Measurements from ENCODE around the gene TRIM2. TPM values are rescaled to one million over a fixed set of nuclear protein-coding genes. Genes with fewer than 3 reads are reported as not detected.

Gene TRIM2
- total RNA-seq (2021; fragmentation: NEBNext Ultra II Directional; extraction: Animal tissue kit (Norgen Biotek cat#: 25700)): 58.1 and 59.8 TPM in 2 replicates
- 30.8 and 34.0 TPM in 2 replicates for polyA plus RNA-seq (2011; rRNA removed)
- 30.1 TPM for polyA plus RNA-seq (2011; cell fraction: cytosol; rRNA removed)
- 51.4 TPM for polyA plus RNA-seq (2011; cell fraction: nucleus; rRNA removed)
- polyA plus RNA-seq (2012, experiment 1 of 2): 25.9 to 40.1 TPM (median 35.7 TPM) in 4 replicates
- polyA plus RNA-seq (2012, experiment 2 of 2): 7.1 TPM
- polyA plus RNA-seq (2013, experiment 1 of 2): 20.5 TPM
- polyA plus RNA-seq (2013, experiment 2 of 2): 17.9 TPM
- polyA minus RNA-seq (2011; rRNA and poly(A)+ RNA removed): 196 and 248 TPM in 2 replicates
- 78.7 TPM for polyA minus RNA-seq (2011; cell fraction: cytosol; rRNA and poly(A)+ RNA removed)
- 117 TPM for polyA minus RNA-seq (2011; cell fraction: nucleus; rRNA and poly(A)+ RNA removed)
- long read RNA-seq, experiment 1, full-length matches to known transcripts: 1 of 19 reads
- long read RNA-seq, experiment 1, partial matches to known transcripts: 2 of 19 reads
- long read RNA-seq, experiment 1, other reads (novel, unspliced or antisense): 16 of 19 reads
- long read RNA-seq, experiment 2, full-length matches to known transcripts: 3 of 9 reads
- long read RNA-seq, experiment 2, partial matches to known transcripts: 1 of 9 reads
- long read RNA-seq, experiment 2, other reads (novel, unspliced or antisense): 5 of 9 reads

- FAIRE-seq (peak; percentile 82), DNase-seq (ENCODE audit: low read depth in 1 of 2, low spot score in 2 of 2) (peak in 1 of 2 experiments; percentile 72)
- H2BK20ac ChIP-seq (ENCODE audit: low read length): no peak within 1 kb of the TSS; the same call in 1 of the 2 replicates
- H3K27ac ChIP-seq (ENCODE audit: low read depth, low read length): no peak within 1 kb of the TSS
- H2BK120ac ChIP-seq (replicated peaks; ENCODE audit: low read depth, low read length): peak within 1 kb of the TSS; percentile 12
- no peak within 1 kb of the TSS for H3K23ac ChIP-seq (ENCODE audit: insufficient read length)
- H3K79me2 ChIP-seq (ENCODE audit: control insufficient read depth in 1 of 2, insufficient read depth in 2 of 2, low read length in 2 of 2): peaks cover 0 to 4% of the 10 kb centered on the region in 2 experiments; a peak in 2 of 4 replicates
- H4K5ac ChIP-seq (ENCODE audit: insufficient read length, low read depth, low read length): no peak within 1 kb of the TSS
- H3K4me2 ChIP-seq (ENCODE audit: insufficient read depth in 1 of 2, low read depth in 2 of 2, low read length in 2 of 2): peak within 1 kb of the TSS; percentile 91 to 95
- H2AFZ ChIP-seq (ENCODE audit: low read length): no peak within 1 kb of the TSS
- POLR2A ChIA-PET (ENCODE audit: partially characterized antibody): interaction anchor here (0.6 to 1.8 kb wide), 8 partner anchors 18 to 123 kb away, joined by 3 to 8 read pairs (median 4); no protein-coding TSS in a partner anchor
- no peaks in the 10 kb centered on the region; a peak in 1 of 7 replicates for H3K27me3 ChIP-seq (replicated peaks in 1 of 4; ENCODE audit: control insufficient read depth in 3 of 4, extremely low read depth in 1 of 4, insufficient read depth in 3 of 4, low read length in 3 of 4)
- peak within 1 kb of the TSS; percentile 45 to 58 (median 50) for H3K4me3 ChIP-seq (ENCODE audit: extremely low read depth in 1 of 4, insufficient read depth in 2 of 4, low read depth in 3 of 4, low read length in 4 of 4)
- no peaks in the 10 kb centered on the region; the same call in 1 of the 2 replicates for H3K79me1 ChIP-seq (ENCODE audit: low read depth, low read length)
- peak within 1 kb of the TSS; percentile 61; the same call in 1 of the 2 replicates for H2BK15ac ChIP-seq (ENCODE audit: low read length)
- peak within 1 kb of the TSS; percentile 93 for H2BK12ac ChIP-seq (ENCODE audit: low read depth, low read length)
- peaks cover 9 to 31% (median 24%) of the 10 kb centered on the region in 4 experiments for H3K4me1 ChIP-seq (replicated peaks in 1 of 4; ENCODE audit: control insufficient read depth in 3 of 4, insufficient read depth in 4 of 4, low read length in 3 of 4)
- H2BK5ac ChIP-seq (ENCODE audit: low read depth, low read length): peak within 1 kb of the TSS; percentile 0; the same call in 1 of the 2 replicates
- CTCF ChIA-PET (ENCODE audit: partially characterized antibody): interaction anchor here (0.6 to 4.8 kb wide), 21 partner anchors 9 to 790 kb away, joined by 3 to 25 read pairs (median 4); no protein-coding TSS in a partner anchor
- H4K91ac ChIP-seq (replicated peaks; ENCODE audit: insufficient read length, low read length): no peak within 1 kb of the TSS
- no peak within 1 kb of the TSS for H3K4ac ChIP-seq (replicated peaks; ENCODE audit: insufficient read length, low read depth, low read length)
- peak within 1 kb of the TSS; percentile 32; the same call in 1 of the 2 replicates for H2AK5ac ChIP-seq (ENCODE audit: low read depth, low read length)
- H3K23me2 ChIP-seq (ENCODE audit: low read depth, low read length): peaks cover 11% of the 10 kb centered on the region
- no peaks in the 10 kb centered on the region for H4K20me1 ChIP-seq (replicated peaks in 1 of 2; ENCODE audit: control insufficient read depth in 1 of 2, insufficient read depth in 2 of 2, low read length in 2 of 2)
- peak within 1 kb of the TSS; percentile 16; the same call in 1 of the 2 replicates for H3K18ac ChIP-seq (ENCODE audit: extremely low read depth, low read length)
- H3K36me3 ChIP-seq (ENCODE audit: control insufficient read depth in 2 of 4, insufficient read depth in 4 of 4, low read length in 3 of 4): no peaks in the 10 kb centered on the region; a peak in 1 of 8 replicates
- peak within 1 kb of the TSS; percentile 35; the same call in 1 of the 2 replicates for H4K8ac ChIP-seq (ENCODE audit: extremely low read depth, insufficient read depth, low read length)
- no peaks in the 10 kb centered on the region for H3K9me3 ChIP-seq (ENCODE audit: insufficient read depth in 2 of 2, low read depth in 1 of 2, low read length in 1 of 2)
- 8% methylated on average over 11 of the region's 11 CpGs; no CpG with 5 or more reads in 1 of the 2 experiments for WGBS, 2 experiments (ENCODE audit: extremely low coverage in 1 of 2, insufficient coverage in 1 of 2, insufficient read length in 1 of 2, insufficient replicate concordance in 2 of 2, low coverage in 1 of 2, low lambda C conversion rate in 2 of 2, missing lambda C conversion rate in 1 of 2)
- peak within 1 kb of the TSS in 3 of 4 experiments; percentile 31 to 59 (median 36); a peak in 4 of 7 replicates for H3K9ac ChIP-seq (replicated peaks in 1 of 4; ENCODE audit: extremely low read depth in 1 of 4, low read depth in 3 of 4, low read length in 3 of 4)
- H3K14ac ChIP-seq (ENCODE audit: insufficient read length): no peak within 1 kb of the TSS
- no peak within 1 kb of the TSS for H3K56ac ChIP-seq (replicated peaks; ENCODE audit: insufficient read length, low read depth, low read length)
- TF ChIP-seq TAF1 (IDR thresholded peaks at IDR 0.05; ENCODE audit: low read depth, low read length) (peak; percentile 50; the same call in 1 of the 2 replicates), POLR2A (IDR thresholded peaks at IDR 0.05; ENCODE audit: control extremely low read depth in 1 of 2, low read depth in 2 of 2, low read length in 2 of 2) (peak in 1 of 2 experiments; percentile 41; a peak in 1 of 3 replicates), MAFK (IDR thresholded peaks at IDR 0.05; ENCODE audit: low read depth, low read length) (peak; percentile 3; the same call in 1 of the 2 replicates), TEAD4 (IDR thresholded peaks at IDR 0.05; ENCODE audit: low read depth, low read length) (no peak), RBBP5 (IDR thresholded peaks at IDR 0.05; ENCODE audit: borderline replicate concordance, low read depth, low read length) (no peak), TBP (IDR thresholded peaks at IDR 0.05; ENCODE audit: low read depth, low read length) (peak; percentile 61), RAD21 (IDR thresholded peaks at IDR 0.05 in 1 of 2, conservative IDR thresholded peaks at IDR 0.05 in 1 of 2; ENCODE audit: low read depth in 2 of 2, low read length in 2 of 2) (no peak), JUND (IDR thresholded peaks at IDR 0.05; ENCODE audit: low read length) (no peak), SP2 (IDR thresholded peaks at IDR 0.05; ENCODE audit: low read length) (no peak), TAF7 (optimal IDR thresholded peaks at IDR 0.05; ENCODE audit: borderline replicate concordance, low read depth, low read length) (no peak)
These were observed at the start of gene TRIM2 for GRCh38 chr4:153204247-153204671. Gene TRIM2, plus strand, starts transcription at chr4:153204443. Its CDS starts 88 bp downstream, at chr4:153204531.
